ENCODE data around the gene LYSMD2.

LYSMD2 gene

DNA sequence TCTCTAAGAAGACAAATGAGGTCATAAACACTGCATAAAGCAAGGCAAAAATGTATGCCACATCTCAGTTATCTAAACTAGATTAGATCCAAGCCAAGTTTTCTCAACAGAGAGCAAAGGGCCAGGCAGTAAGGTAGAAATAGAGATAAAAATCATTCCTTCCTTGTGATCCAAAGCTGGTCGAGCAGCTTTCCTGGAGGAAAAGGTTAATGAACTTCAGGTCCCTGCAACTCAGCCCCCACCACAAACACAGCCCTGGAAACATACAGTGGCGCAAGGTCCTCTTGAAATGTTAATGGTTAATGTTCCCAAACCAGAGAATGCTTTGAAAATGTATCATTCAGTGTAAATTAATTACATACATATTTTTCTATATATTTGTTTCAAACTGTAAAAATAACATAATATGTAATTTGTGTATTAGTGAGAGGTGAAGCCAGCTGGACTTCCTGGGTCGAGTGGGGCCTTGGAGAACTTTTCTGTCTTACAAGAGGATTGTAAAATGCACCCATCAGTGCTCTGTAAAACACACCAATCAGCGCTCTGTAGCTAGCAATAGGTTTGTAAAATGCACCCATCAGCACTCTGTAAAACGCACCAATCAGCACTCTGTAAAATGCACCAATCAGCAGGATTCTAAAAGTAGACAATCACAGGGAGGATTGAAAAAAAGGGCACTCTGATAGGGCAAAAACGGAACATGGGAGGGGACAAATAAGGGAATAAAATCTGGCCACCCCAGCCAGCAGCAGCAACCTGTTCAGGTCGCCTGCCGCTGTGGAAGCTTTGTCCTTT lies 17.1 kb downstream of the LYSMD2 start:
- DNase-seq (ENCODE audit: insufficient read length, low spot score) (no peak), FAIRE-seq (no peak)
- TF ChIP-seq POLR2A (IDR thresholded peaks at IDR 0.05; ENCODE audit: low read depth, low read length), result no peak

DNA sequence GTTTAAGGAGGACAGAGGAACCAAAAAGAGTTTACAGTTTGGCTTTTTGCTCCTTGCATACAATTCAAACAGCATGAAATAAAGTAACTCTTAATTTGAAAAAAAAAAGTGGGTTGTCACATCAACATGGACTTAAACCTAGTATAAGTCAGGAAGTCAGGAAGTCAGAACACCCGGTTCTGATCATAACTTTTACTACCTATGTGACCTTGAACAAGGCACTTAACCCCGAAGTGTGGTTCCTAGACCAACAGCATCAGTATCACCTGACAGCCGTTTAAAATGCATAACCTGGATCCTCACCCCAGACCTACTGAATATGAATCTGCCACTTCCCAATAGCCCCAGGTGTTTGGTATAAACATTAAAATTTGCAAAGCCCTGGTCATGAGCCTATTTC lies 18.7 kb downstream of the LYSMD2 start:
- TF ChIP-seq POLR2A (IDR thresholded peaks at IDR 0.05; ENCODE audit: low read depth, low read length), result no peak
- DNase-seq (ENCODE audit: insufficient read length, low spot score) (no peak), FAIRE-seq (no peak)

DNA sequence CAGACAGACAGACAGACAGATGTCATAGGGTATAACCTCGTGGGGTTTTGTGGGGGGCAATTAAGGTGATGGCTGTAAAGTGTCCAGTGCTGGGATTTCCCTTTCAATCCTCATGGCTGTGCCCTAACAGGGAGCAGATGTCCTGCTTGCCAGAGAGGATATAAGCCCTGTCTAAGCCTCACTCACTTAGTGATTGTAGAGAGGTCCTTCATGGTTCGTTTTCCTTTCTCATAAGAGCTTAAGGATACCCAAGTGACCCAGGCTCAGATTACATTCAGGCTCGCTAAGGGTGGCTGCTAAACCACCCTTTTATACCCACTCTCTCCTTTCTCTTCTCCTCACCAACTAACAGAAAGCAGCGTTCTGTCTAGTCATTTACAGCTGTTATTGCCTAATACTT lies 19.2 kb downstream of the LYSMD2 start:
- no peak for FAIRE-seq
- no peak for TF ChIP-seq POLR2A (IDR thresholded peaks at IDR 0.05; ENCODE audit: low read depth, low read length)
- DNase-seq (ENCODE audit: insufficient read length, low spot score), result no peak

GRCh38 chr15:51714911-51715310 lies 22.5 kb downstream of the LYSMD2 start:
- FAIRE-seq, result no peak
- DNase-seq (ENCODE audit: insufficient read length, low spot score), result no peak
- TF ChIP-seq POLR2A (IDR thresholded peaks at IDR 0.05; ENCODE audit: low read depth, low read length), result no peak

DNA sequence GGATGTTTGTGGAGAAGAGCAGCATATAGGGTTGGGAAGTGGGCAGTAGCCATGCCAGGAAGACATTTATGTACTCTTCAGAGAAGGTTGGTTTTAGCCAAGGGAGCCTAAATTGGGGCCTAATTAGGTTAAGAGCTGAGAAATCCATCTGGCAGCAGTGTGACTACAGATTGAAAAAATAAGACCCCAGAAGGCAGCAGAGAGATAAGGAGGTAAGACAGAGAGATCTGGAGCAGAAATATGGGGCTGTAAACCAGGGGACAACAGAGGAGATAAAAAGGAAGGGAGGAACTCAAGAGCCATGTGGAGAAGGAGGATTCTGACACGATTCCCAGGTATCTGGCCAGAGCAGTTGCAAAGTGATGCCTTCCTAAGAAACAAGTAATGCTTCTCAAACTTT lies 23.3 kb downstream of the LYSMD2 start:
- no peak for FAIRE-seq
- no peak for DNase-seq (ENCODE audit: insufficient read length, low spot score)
- no peak for TF ChIP-seq POLR2A (IDR thresholded peaks at IDR 0.05; ENCODE audit: low read depth, low read length)

DNA sequence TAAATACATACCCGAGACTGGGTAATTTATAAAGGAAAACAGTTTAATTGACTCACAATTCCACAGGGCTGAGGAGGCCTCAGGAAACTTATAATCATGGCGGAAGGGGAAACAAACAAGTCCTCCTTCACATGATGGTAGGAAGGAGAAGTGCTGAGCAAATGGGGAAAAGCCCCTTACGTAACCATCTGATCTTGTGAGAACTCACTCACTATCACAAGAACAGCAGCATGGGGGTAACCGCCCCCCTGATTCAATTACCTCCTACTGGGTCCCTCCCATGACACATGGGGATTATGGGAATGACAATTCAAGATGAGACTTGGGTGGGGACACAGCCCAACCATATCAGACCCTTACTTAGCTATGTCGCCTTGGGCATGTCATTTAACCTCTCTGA lies 28.4 kb downstream of the LYSMD2 start:
- DNase-seq (ENCODE audit: insufficient read length, low spot score) (no peak), FAIRE-seq (no peak)
- TF ChIP-seq POLR2A (IDR thresholded peaks at IDR 0.05; ENCODE audit: low read depth, low read length), result no peak

GRCh38 chr15:51708013-51708412 lies 29.4 kb downstream of the LYSMD2 start:
- TF ChIP-seq POLR2A (IDR thresholded peaks at IDR 0.05; ENCODE audit: low read depth, low read length), result no peak
- no peak for FAIRE-seq
- no peak for DNase-seq (ENCODE audit: insufficient read length, low spot score)

DNA sequence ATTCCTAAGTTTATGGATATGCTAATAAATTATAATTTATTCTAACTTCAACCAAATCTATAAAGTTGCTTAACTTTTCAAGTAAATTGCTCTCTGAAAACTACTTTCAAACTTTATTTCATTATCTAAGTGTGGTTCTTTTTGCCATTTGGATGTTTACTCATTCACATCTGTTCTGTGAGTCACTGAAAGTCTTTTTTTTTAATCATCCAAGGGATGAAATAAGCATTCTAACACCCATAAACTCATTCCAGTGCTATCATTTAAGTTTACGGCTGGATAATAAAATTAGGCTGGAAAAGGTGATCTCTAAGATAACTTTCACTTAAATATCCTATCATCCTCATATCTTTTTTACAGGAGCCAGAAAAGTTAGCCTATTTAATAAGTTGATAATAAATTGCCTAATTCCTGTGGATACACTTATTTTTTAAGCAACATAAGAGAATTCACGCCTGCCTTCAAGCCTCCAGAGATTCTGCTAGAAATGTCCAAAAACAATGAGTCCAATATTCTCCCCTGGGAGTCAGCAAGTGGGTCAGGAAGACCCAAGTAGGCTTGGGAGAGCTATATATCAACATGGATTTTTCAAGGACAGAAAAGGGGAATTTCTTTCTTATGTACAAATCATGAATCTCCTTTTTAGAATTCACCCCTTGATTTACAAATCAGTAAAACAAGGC lies 30.4 kb downstream of the LYSMD2 start:
- FAIRE-seq (no peak), DNase-seq (ENCODE audit: insufficient read length, low spot score) (no peak)
- no peak for TF ChIP-seq POLR2A (IDR thresholded peaks at IDR 0.05; ENCODE audit: low read depth, low read length)

GRCh38 chr15:51706291-51706690 lies 31.2 kb downstream of the LYSMD2 start:
- TF ChIP-seq POLR2A (IDR thresholded peaks at IDR 0.05; ENCODE audit: low read depth, low read length), result no peak
- DNase-seq (ENCODE audit: insufficient read length, low spot score), result no peak
- no peak for FAIRE-seq

GRCh38 chr15:51702710-51703109 lies 34.7 kb downstream of the LYSMD2 start:
- no peak for FAIRE-seq
- no peak for DNase-seq (ENCODE audit: insufficient read length, low spot score)
- TF ChIP-seq POLR2A (IDR thresholded peaks at IDR 0.05; ENCODE audit: low read depth, low read length), result no peak

DNA sequence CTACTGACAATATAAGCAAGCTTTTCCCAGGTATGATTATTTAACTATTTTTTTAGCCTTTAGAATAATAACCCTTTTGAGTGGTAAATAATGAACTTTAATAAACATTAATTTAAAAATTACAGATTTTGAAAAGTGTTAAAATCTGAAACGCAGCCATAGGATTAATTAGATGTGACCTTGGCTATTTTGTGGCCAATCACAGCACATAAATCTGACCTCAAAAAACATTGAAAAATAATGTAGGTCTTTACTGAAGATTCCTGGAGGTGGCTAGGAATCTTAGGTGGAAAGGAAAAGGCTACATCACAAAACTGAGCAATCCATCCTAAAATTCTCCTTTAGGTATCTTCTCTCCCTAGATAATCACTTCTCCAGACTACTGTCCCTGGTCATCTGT lies 38.1 kb downstream of the LYSMD2 start:
- no peak for TF ChIP-seq POLR2A (IDR thresholded peaks at IDR 0.05; ENCODE audit: low read depth, low read length)
- FAIRE-seq (no peak), DNase-seq (ENCODE audit: insufficient read length, low spot score) (no peak)

DNA sequence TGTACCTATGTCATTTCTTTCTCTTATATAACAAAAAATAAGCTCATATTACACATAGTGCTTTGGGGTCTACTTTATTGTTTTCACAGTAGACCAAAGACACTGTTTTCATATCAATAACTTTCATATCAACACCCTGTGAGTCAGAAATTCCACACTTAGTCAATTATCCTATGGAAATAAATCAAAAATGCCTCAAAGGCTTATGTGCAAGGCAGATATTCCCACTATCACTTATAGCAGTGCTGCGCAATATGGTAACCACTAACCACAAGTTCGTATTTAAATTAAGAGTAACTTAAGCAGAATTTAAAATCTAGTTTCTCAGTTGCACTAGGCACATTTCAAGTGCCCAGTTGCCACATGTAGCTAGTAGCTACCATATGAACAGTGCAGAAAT lies 40.3 kb downstream of the LYSMD2 start:
- FAIRE-seq, result no peak
- no peak for TF ChIP-seq POLR2A (IDR thresholded peaks at IDR 0.05; ENCODE audit: low read depth, low read length)
- no peak for DNase-seq (ENCODE audit: insufficient read length, low spot score)

DNA sequence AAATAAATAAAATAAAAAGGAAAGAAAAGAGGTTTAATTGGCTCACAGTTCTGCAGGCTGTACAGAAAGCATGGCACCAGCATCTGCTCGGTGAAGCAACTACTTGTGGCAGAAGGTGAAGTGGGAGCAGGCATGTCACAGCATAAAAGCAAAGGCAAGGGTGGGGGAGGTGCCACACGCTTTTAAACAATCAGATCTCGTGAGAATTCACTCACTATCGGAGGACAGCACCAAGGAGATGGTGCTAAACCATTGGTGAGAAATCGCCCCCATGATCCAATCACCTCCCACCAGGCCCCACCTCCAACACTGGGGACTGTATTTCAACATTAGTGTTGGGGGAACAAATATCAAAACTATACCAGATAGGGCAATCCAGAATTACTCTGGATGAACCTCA lies 40.9 kb downstream of the LYSMD2 start:
- DNase-seq (ENCODE audit: insufficient read length, low spot score), result no peak
- TF ChIP-seq POLR2A (IDR thresholded peaks at IDR 0.05; ENCODE audit: low read depth, low read length), result no peak
- no peak for FAIRE-seq

GRCh38 chr15:51692154-51692553 lies 45.3 kb downstream of the LYSMD2 start:
- FAIRE-seq (no peak), DNase-seq (ENCODE audit: insufficient read length, low spot score) (no peak)
- TF ChIP-seq POLR2A (IDR thresholded peaks at IDR 0.05; ENCODE audit: low read depth, low read length), result no peak

DNA sequence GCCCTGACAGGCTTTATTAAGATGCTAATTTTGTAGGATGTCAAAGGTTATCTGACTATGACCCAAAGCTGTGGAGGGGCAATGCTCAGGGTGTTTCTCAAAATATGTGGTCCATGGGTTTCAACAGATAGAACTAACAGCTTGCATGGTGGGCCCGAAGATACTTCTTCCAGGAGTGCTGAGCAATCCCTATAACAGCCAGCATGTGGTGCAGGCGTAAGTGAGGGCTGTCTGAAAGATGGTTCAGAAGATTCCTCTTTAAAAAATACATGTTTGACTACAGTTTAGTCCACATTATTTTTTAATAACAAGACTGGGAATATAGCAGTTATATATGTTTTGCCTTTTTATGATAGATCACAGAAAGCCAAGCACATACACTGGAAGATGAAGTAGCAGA lies 48.6 kb downstream of the LYSMD2 start:
- no peak for FAIRE-seq
- DNase-seq (ENCODE audit: insufficient read length, low spot score), result no peak
- no peak for TF ChIP-seq POLR2A (IDR thresholded peaks at IDR 0.05; ENCODE audit: low read depth, low read length)
